SKM-1 treated with dmso at 0.1 percent for 144 hours (cell line): ENCODE results near the gene TMPRSS11A.

Experiments
- DNase-seq: peaks from one replicate; lab custom pipeline; 2025; ENCODE audit not compliant: unreplicated experiment; lab: John Stamatoyannopoulos, UW

TMPRSS11A gene

GRCh38 chr4:67873116-67873515, 90.2 kb downstream of the TMPRSS11A start:
- no peak for DNase-seq

DNA sequence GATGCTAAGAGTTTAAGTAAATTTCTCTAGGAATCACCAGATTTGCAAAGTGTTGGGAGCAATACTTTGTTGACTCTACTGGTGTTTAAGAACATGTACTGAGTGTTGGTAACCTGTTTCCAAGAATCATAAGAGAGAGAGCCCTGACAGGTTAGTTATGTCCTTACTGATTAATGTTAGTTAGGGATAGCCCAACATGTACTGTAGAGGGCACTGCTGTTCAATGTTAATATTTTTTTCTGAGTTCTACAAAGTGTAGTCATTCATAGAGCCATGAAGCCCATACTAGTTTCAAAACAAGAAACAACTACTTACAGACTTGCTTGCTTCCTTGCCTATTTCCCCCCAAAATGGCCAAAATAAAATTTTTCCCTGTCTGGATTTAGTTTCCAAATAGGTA, 91.4 kb downstream of the TMPRSS11A start:
- peak; percentile 19 for DNase-seq

GRCh38 chr4:67869580-67870190, 93.6 kb downstream of the TMPRSS11A start:
- no peak for DNase-seq

DNA sequence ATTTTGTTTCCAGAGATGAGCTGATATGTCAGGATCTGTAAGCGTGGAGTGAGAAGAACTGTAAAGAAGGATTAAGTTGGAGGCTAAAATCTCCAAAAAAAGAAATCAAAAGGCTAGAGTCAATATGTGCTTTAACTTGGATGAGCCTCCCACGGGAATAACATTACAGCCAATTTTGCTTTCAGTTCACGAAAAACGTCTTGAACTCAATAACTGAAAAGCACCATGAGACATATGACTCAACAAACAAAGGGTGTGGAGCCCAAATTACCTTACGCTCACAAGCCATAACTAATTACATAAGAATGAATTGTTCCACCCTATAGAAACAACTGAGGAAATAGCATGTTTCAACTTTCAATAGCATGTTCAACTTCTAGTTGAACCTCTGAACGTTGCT, 101.8 kb downstream of the TMPRSS11A start:
- DNase-seq, result no peak
